Stimulated activated CD4-positive, alpha-beta T cell treated with anti-CD3 and anti-CD28 coated beads, Interleukin-2, amount 100 ng/mL, for 48 hours (primary cell): ENCODE data around the gene DYNC1H1.
"Not testable (repeated sequence)": the region's sequence is repeated elsewhere in the genome, so short reads cannot be mapped to it uniquely, and the experiment has no call there.

Source experiments
- DNase-seq, 2 donors: peaks; one replicate each; pipeline ENCODE4 v3.0.0-alpha.2; 2020

The DYNC1H1 gene

GRCh38 chr14:101965770-101966722, 1.7 kb downstream of the DYNC1H1 start:
- no peak for DNase-seq

DNA sequence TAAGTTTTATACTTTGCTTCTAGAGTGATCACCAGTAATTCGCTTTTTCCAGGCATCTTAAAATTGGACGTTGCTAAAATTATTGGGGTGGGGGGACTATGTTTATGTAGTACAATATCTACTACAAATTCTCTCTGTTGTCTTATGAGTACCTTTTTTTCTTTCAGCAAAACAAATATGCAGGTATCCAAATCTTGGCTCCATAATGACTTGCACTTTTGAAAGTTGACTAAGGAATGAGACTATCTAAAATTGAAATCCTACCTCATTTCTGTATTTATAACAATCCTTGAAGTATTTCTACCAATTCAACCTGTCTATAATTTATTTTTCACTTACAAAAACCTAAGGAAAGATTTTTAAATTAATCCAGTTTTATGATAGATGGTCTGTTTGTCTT, 2.4 kb downstream of the DYNC1H1 start:
- DNase-seq, result no peak

DNA sequence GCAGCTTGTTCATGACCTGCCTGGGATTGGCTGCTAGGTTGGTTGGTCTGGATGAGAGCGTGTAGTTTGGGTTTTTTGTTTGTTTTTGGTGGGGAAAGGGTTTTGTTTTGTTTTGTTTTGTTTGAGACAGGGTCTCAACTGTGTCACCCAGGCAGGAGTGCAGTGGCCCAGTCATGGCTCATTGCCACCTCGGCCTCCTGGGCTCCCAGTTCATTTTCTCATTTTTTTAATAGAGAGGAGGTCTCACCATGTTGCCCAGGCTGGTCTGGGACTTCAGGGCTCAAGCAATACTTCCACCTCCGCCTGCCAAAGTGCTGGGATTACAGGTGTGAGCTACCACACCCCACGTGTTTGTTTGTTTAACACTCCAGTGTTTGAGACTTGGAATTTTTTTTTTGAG, 3.8 kb downstream of the DYNC1H1 start:
- DNase-seq, result no peak

- no peak for DNase-seq
These were observed 5.1 kb downstream of the DYNC1H1 start for GRCh38 chr14:101969481-101969880.

- no peak for DNase-seq
These were observed 6.5 kb downstream of the DYNC1H1 start for GRCh38 chr14:101970830-101971400.

DNA sequence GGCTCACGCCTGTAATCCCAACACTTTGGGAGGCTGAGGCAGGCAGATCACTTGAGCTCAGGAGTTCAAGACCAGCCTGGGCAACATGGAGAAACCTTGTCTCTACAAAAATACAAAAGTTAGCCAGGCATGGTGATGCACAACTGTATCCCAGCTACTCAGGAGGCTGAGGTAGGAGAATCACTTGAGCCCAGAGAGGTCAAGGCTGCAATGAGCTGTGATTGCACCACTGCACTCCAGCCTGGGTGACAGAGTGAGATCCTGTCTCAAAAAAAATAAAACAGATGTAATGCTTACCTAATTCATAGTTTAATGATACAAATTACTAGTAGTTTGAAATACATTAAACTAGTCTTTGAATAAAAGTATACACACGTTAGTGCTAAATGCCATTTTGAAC, 7.1 kb downstream of the DYNC1H1 start:
- DNase-seq, result not testable (repeated sequence)

GRCh38 chr14:101972126-101972866, 7.9 kb downstream of the DYNC1H1 start:
- no peak for DNase-seq

DNA sequence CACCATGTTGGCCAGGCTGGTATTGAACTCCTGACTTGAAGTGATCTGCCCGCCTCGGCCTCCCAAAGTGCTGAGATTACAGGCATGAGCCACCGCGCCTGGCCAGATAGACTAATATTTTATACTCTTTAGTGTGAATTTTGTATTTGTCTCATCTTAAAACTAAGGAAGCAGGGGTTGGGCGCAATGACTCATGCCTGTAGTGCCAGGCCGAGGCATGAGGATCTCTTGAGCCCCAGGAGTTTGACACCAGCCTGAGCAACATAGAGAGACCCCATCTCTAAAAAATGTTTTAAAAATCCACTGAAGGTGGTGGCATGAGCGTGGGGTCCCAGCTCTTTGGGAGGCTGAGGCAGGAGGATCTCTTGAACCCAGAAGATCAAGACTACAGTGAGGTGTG, 9.0 kb downstream of the DYNC1H1 start:
- DNase-seq, result no peak

- no peak for DNase-seq
These were observed 10.9 kb downstream of the DYNC1H1 start for GRCh38 chr14:101975231-101975630.

GRCh38 chr14:101977311-101978071, 13.1 kb downstream of the DYNC1H1 start:
- no peak for DNase-seq

GRCh38 chr14:101979666-101980065, 15.3 kb downstream of the DYNC1H1 start:
- no peak for DNase-seq

GRCh38 chr14:101980251-101980650, 15.9 kb downstream of the DYNC1H1 start:
- DNase-seq, result no peak

DNA sequence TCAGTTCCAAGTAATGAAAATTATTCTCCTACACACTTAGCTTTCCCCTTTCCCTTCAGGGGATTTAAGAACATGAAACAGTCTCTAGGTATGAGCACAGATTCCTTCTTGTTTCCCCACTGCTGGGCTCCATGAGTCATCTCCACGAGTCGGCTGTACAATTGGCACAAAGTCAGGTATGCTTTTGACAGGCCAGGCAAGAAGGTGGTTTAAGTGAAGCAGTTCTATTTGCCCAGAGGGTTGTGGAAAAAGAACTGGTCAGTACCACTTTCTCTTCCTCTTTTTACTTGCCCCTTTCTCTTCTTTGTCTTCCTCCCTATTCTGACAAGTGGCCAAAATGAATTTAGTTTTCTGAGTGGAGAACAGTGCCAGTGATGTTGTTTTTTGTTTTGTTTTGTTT, 16.3 kb downstream of the DYNC1H1 start:
- DNase-seq, result no peak

DNA sequence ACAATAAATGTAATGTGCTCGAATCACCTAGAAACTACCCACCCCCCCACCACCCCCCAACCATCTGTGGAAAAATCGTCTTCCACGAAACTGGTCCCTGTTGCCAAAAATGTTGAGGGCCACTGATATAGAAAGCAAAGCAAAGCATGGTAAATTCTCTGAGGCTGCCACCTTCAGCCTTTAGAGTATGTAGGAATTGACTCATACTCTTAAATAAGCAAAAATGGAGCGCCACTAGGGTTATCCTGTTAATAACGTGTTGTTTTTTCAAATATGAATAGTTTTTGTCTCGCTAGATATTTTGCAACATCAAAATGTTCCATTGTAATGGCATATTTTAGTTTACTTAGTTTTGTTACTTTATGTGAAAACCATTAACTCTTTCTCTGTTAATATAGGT, 18.2 kb downstream of the DYNC1H1 start:
- no peak for DNase-seq

DNA sequence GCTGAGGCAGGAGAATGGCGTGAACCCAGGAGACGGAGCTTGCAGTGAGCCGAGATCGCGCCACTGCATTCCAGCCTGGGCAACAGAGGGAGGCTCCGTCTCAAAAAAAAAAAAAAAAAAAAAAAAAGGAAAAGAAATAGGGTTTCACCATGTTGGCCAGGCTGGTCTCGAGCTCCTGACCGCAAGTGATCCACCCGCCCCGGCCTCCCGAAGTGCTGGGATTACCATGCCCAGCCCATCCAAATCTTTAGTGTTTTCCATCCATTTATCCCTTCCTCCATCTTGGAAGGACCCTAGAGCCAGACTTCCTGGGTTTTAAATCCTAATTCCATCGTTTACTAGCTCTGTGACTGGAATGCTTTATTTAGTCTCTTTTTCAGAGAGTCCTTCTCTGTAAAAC, 20.5 kb downstream of the DYNC1H1 start:
- not testable (repeated sequence) for DNase-seq

GRCh38 chr14:101985957-101986356, 21.6 kb downstream of the DYNC1H1 start:
- no peak for DNase-seq

DNA sequence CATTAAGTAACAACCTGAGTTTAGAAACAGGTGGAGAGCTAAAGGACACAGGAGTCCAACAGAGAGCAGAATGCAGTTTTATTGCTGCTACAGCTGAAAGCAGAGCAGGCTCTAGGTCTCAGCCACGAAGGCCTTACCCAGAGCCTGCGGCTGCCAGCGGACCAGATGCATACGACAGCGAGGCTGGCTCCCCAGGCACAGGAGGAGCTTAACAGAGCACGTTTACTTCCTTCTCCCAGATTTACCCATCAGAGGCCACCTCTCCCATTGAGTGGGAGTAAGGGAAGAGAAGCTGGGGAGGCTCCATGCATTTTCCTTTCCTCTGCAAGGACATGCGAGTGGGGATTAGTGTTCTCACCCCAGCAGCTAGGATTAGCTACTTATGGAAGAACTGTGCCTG, 22.6 kb downstream of the DYNC1H1 start:
- DNase-seq, result no peak

DNA sequence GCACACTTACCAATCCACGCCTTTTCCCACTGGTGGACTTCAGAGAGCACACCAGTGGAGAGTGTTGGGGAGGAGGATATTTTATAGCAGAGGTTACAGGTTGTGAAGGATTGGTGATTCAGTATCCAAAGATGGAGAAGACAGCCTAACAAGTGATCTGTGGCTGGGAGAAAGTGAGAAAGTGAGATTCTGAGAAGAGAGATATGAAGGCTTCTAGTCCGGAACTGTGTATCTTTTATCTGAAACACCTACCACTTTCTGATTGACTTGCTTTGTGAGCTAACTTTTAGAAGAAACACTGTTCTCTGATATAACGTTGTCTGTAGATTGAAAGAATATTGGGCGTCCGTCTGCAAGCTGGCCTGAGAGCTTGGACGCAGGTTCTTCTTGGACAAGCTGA, 24.0 kb downstream of the DYNC1H1 start:
- no peak for DNase-seq

GRCh38 chr14:101991352-101991751, 27.0 kb downstream of the DYNC1H1 start:
- DNase-seq, result no peak

DNA sequence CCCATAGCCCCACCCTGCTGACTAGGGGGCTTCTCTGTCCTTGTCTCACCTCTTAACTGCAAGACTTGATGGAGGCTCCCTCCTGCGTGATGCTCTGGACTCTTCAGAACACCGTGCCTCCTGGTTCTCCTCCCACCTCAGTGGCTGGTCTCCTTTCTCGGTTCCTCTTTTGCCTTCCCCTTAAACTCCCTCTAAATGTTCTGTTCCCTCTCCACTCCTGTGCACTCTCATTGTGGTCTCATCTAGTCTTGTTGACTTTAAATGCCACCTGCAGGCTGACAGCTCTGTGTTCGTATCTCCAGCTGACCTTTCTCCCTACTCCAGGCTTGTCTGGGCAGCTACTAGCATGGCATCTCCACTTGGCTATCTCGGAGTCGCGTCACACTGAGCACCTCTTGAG, 28.3 kb downstream of the DYNC1H1 start:
- no peak for DNase-seq

GRCh38 chr14:101997429-101998336, 33.3 kb downstream of the DYNC1H1 start:
- no peak for DNase-seq

- no peak for DNase-seq
These were observed 36.5 kb downstream of the DYNC1H1 start for GRCh38 chr14:102000902-102001301.
